ENCODE data around the gene PFKL. TPM values are rescaled to one million over a fixed set of nuclear protein-coding genes. Genes with fewer than 3 reads are reported as not detected.

Gene PFKL
- total RNA-seq, 1 experiment from 2014 or later: 150 TPM

DNA sequence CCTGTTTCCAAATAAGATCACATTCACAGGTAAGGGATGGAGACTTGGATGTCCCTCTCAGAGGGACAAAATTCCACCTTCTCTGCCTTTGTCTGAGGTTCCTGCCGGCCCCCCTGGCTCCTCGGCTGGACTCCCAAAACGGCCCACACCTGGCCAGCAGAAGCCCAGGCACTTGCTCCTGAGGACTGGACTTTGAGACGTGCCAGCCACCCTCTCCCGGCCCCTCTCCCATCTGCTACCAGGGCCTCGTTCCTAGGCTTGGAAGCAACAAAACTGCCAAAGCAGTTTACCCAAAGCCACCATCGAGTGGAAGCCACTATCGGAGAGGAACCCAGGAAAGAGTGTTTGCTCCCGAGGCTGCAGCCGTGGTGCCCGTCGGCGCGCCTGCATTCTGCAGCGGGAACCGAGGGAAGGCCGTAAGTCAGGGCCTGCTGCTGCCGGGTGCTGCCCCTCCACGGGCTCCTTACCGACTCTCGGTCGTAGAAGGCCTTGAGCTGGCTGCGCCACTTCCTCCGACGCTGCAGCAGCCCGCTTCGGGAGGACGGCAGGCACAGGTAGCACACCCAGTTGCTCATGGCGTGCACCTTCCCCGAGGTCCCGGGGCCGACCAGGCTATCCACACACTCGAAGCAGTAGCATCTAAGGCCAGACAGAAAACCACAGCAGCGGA, 41.7 kb upstream of the PFKL start (continued):
- no peak for TF ChIP-seq ELF1 (IDR thresholded peaks at IDR 0.05; ENCODE audit: borderline replicate concordance, low read depth)

DNA sequence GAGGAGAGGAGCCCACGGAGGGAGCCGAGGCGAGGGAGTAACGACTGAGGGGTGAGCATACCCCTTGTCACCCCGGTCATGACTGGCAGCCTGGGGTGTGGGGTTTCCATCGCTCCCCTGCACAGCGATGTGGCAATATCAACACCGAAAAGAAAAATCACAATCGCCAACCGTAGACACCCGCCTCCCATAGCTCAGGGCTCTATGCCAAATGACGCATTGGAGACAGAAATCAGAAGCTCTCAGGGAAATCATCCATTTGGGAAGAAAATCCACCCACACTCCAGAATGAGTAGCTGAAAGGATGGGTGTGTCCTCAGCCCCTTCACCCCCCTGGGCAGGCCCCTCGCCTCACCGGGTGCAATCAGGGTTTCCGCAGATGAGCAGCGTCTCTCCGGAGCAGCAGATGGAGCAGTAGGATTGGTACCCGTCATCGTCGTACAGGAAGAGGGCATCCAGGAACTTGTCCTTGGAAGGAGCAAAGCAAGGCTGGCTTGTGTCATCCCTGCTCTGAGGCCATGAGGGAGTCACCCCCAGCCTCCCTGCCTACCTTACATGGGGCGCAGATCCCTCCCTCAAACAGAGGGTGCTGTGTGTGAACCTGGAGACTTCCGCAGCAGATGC, 40.7 kb upstream of the PFKL start:
- Histone ChIP-seq H3K27ac (ENCODE audit: low read depth, low read length) (no peak overlapping the region), H3K9me3 (ENCODE audit: control insufficient read depth in 1 of 2, insufficient read depth in 1 of 2, low read depth in 1 of 2, low read length in 2 of 2) (no peaks in the 10 kb centered on the region), H3K79me2 (ENCODE audit: insufficient read depth, low read length) (no peaks in the 10 kb centered on the region), H3K9ac (ENCODE audit: low read length) (no peak overlapping the region), H2AFZ (ENCODE audit: low read depth, low read length, poor library complexity, severe bottlenecking) (no peak overlapping the region), H3K27me3 (ENCODE audit: insufficient read depth, low read length) (no peaks in the 10 kb centered on the region), H3K4me2 (ENCODE audit: low read length) (no peak overlapping the region), H3K4me3 (replicated peaks in 1 of 2; ENCODE audit: low read depth in 1 of 2, low read length in 2 of 2) (no peak overlapping the region), H3K4me1 (ENCODE audit: control insufficient read depth in 1 of 2, insufficient read depth in 2 of 2, low read length in 2 of 2) (no peaks in the 10 kb centered on the region), H3K36me3 (ENCODE audit: control insufficient read depth in 1 of 2, insufficient read depth in 2 of 2, low read length in 2 of 2) (no peaks in the 10 kb centered on the region), H3K9me2 (ENCODE audit: insufficient read depth) (no peaks in the 10 kb centered on the region), H4K20me1 (ENCODE audit: insufficient read depth) (no peaks in the 10 kb centered on the region)
- ATAC-seq (no peak), DNase-seq (ENCODE audit: low read depth, low spot score) (no peak)
- intact Hi-C loops (cut with micrococcal nuclease): no loop called here
- CTCF ChIA-PET: no interaction called here
- RAD21 ChIA-PET (ENCODE audit: low non-redundant PET in 1 of 2, low total read pairs in 2 of 2, uncharacterized antibody in 2 of 2, unreplicated experiment in 2 of 2): no interaction called here
- no TSS peak for BruUV-seq (replicated peaks)
- POLR2A ChIA-PET: no interaction called here
- no peak for TF ChIP-seq POLR2A (IDR thresholded peaks at IDR 0.05; ENCODE audit: borderline replicate concordance, extremely low read depth, insufficient read depth, insufficient read length)
- TF ChIP-seq CBX3 (IDR thresholded peaks at IDR 0.05; ENCODE audit: low read depth): no peak
- TF ChIP-seq ZFX (IDR thresholded peaks at IDR 0.05): no peak
- no peak for TF ChIP-seq ELF1 (IDR thresholded peaks at IDR 0.05; ENCODE audit: borderline replicate concordance, low read depth)
- TF ChIP-seq FOSL1 (IDR thresholded peaks at IDR 0.05; ENCODE audit: low read depth): no peak
- no peak for TF ChIP-seq TCF7L2 (IDR thresholded peaks at IDR 0.05; ENCODE audit: borderline replicate concordance, extremely low read depth, insufficient read depth, insufficient read length)
- no peak for TF ChIP-seq SP1 (IDR thresholded peaks at IDR 0.05; ENCODE audit: low read depth)
- TF ChIP-seq, protein P1, sequence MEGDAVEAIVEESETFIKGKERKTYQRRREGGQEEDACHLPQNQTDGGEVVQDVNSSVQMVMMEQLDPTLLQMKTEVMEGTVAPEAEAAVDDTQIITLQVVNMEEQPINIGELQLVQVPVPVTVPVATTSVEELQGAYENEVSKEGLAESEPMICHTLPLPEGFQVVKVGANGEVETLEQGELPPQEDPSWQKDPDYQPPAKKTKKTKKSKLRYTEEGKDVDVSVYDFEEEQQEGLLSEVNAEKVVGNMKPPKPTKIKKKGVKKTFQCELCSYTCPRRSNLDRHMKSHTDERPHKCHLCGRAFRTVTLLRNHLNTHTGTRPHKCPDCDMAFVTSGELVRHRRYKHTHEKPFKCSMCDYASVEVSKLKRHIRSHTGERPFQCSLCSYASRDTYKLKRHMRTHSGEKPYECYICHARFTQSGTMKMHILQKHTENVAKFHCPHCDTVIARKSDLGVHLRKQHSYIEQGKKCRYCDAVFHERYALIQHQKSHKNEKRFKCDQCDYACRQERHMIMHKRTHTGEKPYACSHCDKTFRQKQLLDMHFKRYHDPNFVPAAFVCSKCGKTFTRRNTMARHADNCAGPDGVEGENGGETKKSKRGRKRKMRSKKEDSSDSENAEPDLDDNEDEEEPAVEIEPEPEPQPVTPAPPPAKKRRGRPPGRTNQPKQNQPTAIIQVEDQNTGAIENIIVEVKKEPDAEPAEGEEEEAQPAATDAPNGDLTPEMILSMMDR (IDR thresholded peaks at IDR 0.05 in 2 of 3, conservative IDR thresholded peaks at IDR 0.05 in 1 of 3; ENCODE audit: borderline replicate concordance in 1 of 3, insufficient read depth in 1 of 3, low read depth in 2 of 3, low read length in 2 of 3): no peak
- TF ChIP-seq, protein P2, sequence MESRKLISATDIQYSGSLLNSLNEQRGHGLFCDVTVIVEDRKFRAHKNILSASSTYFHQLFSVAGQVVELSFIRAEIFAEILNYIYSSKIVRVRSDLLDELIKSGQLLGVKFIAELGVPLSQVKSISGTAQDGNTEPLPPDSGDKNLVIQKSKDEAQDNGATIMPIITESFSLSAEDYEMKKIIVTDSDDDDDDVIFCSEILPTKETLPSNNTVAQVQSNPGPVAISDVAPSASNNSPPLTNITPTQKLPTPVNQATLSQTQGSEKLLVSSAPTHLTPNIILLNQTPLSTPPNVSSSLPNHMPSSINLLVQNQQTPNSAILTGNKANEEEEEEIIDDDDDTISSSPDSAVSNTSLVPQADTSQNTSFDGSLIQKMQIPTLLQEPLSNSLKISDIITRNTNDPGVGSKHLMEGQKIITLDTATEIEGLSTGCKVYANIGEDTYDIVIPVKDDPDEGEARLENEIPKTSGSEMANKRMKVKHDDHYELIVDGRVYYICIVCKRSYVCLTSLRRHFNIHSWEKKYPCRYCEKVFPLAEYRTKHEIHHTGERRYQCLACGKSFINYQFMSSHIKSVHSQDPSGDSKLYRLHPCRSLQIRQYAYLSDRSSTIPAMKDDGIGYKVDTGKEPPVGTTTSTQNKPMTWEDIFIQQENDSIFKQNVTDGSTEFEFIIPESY (IDR thresholded peaks at IDR 0.05; ENCODE audit: extremely low read depth, insufficient replicate concordance, low read length): no peak
- no peak for TF ChIP-seq RAD21 (IDR thresholded peaks at IDR 0.05; ENCODE audit: low read depth)
- no peak for TF ChIP-seq SIN3A (IDR thresholded peaks at IDR 0.05; ENCODE audit: low read depth)
- TF ChIP-seq EGR1 (IDR thresholded peaks at IDR 0.05; ENCODE audit: low read depth): no peak
- TF ChIP-seq POLR2AphosphoS5 (IDR thresholded peaks at IDR 0.05; ENCODE audit: low read depth, low read length): no peak
- no peak for TF ChIP-seq JUND (IDR thresholded peaks at IDR 0.05)
- no peak for TF ChIP-seq CEBPB (IDR thresholded peaks at IDR 0.05; ENCODE audit: low read depth)
- TF ChIP-seq YY1 (IDR thresholded peaks at IDR 0.05; ENCODE audit: extremely low read depth, insufficient replicate concordance, low read depth, low read length): no peak
- TF ChIP-seq ZNF274 (IDR thresholded peaks at IDR 0.05; ENCODE audit: low read depth, low read length): no peak
- TF ChIP-seq, protein P3, sequence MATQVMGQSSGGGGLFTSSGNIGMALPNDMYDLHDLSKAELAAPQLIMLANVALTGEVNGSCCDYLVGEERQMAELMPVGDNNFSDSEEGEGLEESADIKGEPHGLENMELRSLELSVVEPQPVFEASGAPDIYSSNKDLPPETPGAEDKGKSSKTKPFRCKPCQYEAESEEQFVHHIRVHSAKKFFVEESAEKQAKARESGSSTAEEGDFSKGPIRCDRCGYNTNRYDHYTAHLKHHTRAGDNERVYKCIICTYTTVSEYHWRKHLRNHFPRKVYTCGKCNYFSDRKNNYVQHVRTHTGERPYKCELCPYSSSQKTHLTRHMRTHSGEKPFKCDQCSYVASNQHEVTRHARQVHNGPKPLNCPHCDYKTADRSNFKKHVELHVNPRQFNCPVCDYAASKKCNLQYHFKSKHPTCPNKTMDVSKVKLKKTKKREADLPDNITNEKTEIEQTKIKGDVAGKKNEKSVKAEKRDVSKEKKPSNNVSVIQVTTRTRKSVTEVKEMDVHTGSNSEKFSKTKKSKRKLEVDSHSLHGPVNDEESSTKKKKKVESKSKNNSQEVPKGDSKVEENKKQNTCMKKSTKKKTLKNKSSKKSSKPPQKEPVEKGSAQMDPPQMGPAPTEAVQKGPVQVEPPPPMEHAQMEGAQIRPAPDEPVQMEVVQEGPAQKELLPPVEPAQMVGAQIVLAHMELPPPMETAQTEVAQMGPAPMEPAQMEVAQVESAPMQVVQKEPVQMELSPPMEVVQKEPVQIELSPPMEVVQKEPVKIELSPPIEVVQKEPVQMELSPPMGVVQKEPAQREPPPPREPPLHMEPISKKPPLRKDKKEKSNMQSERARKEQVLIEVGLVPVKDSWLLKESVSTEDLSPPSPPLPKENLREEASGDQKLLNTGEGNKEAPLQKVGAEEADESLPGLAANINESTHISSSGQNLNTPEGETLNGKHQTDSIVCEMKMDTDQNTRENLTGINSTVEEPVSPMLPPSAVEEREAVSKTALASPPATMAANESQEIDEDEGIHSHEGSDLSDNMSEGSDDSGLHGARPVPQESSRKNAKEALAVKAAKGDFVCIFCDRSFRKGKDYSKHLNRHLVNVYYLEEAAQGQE (IDR thresholded peaks at IDR 0.05; ENCODE audit: low read depth): no peak

All from HCT116 (cell line).